HG02973 (cell line): ENCODE results near the gene PLK3.
"Not testable (repeated sequence)": the region's sequence is repeated elsewhere in the genome, so short reads cannot be mapped to it uniquely, and the experiment has no call there.

ENCODE experiments used
- ATAC-seq: cut with Tn5 transposase; IDR thresholded peaks from one replicate; pipeline ENCODE4 v1.9.1; 2021; ENCODE audit warnings: moderate library complexity; ENCODE audit not compliant: unreplicated experiment

Gene PLK3

GRCh38 chr1:44808063-44808937 is 8.1 kb downstream of the PLK3 start, which contains the start of gene BTBD19:
Gene BTBD19, plus strand, starts transcription at chr1:44808523. Its CDS starts 298 bp downstream, at chr1:44808821.
- peak; percentile 22 for ATAC-seq

GRCh38 chr1:44808938-44809917 is 9.1 kb downstream of the PLK3 start:
- peak; percentile 38 for ATAC-seq

- ATAC-seq: no peak
Measured at GRCh38 chr1:44810101-44810761, 10.1 kb downstream of the PLK3 start.

GRCh38 chr1:44810762-44811105 is 10.6 kb downstream of the PLK3 start:
- ATAC-seq: not testable (repeated sequence)

- ATAC-seq: no peak
Measured at GRCh38 chr1:44811234-44811633, 11.1 kb downstream of the PLK3 start.

GRCh38 chr1:44812822-44813543 is 12.8 kb downstream of the PLK3 start:
- ATAC-seq: no peak

- ATAC-seq: not testable (repeated sequence)
Measured at GRCh38 chr1:44815926-44816325, 15.7 kb downstream of the PLK3 start.

- no peak for ATAC-seq
Measured at GRCh38 chr1:44817307-44817706, 17.1 kb downstream of the PLK3 start.

GRCh38 chr1:44817771-44818495 is 17.8 kb downstream of the PLK3 start:
- no peak for ATAC-seq

- ATAC-seq: no peak
Measured at GRCh38 chr1:44819196-44819607, 19.0 kb downstream of the PLK3 start.

- ATAC-seq: peak; percentile 76
Measured at GRCh38 chr1:44819608-44820327, 19.6 kb downstream of the PLK3 start.

- ATAC-seq: no peak
Measured at GRCh38 chr1:44820328-44821239, 20.4 kb downstream of the PLK3 start.

- ATAC-seq: no peak
Measured at GRCh38 chr1:44821240-44821715, 21.1 kb downstream of the PLK3 start.

GRCh38 chr1:44822131-44822701 is 22.0 kb downstream of the PLK3 start:
- no peak for ATAC-seq

GRCh38 chr1:44822981-44823451 is 22.8 kb downstream of the PLK3 start:
- ATAC-seq: no peak

- not testable (repeated sequence) for ATAC-seq
Measured at GRCh38 chr1:44824392-44824791, 24.2 kb downstream of the PLK3 start.
